ENCODE measurements around the gene RPS6KA2. TPM values are rescaled to one million over a fixed set of nuclear protein-coding genes. Genes with fewer than 3 reads are reported as not detected.
"Not testable (repeated sequence)": the region's sequence is repeated elsewhere in the genome, so short reads cannot be mapped to it uniquely, and the experiment has no call there.

Gene RPS6KA2
- polyA plus RNA-seq, 1 donor: 22.5 TPM

- DNase-seq (ENCODE audit: low read depth): no peak
These were observed 72.0 kb downstream of the RPS6KA2 start for GRCh38 chr6:166555086-166555485.

- no peak for DNase-seq (ENCODE audit: low read depth)
These were observed 72.7 kb downstream of the RPS6KA2 start for GRCh38 chr6:166554316-166554715.

GRCh38 chr6:166553563-166554271 lies 73.3 kb downstream of the RPS6KA2 start:
- DNase-seq (ENCODE audit: low read depth): no peak

- no peak for DNase-seq (ENCODE audit: low read depth)
These were observed 74.5 kb downstream of the RPS6KA2 start for GRCh38 chr6:166552600-166552999.

- no peak for DNase-seq (ENCODE audit: low read depth)
These were observed 75.1 kb downstream of the RPS6KA2 start for GRCh38 chr6:166551754-166552495.

GRCh38 chr6:166546653-166547052 lies 80.4 kb downstream of the RPS6KA2 start:
- no peak for DNase-seq (ENCODE audit: low read depth)

DNA sequence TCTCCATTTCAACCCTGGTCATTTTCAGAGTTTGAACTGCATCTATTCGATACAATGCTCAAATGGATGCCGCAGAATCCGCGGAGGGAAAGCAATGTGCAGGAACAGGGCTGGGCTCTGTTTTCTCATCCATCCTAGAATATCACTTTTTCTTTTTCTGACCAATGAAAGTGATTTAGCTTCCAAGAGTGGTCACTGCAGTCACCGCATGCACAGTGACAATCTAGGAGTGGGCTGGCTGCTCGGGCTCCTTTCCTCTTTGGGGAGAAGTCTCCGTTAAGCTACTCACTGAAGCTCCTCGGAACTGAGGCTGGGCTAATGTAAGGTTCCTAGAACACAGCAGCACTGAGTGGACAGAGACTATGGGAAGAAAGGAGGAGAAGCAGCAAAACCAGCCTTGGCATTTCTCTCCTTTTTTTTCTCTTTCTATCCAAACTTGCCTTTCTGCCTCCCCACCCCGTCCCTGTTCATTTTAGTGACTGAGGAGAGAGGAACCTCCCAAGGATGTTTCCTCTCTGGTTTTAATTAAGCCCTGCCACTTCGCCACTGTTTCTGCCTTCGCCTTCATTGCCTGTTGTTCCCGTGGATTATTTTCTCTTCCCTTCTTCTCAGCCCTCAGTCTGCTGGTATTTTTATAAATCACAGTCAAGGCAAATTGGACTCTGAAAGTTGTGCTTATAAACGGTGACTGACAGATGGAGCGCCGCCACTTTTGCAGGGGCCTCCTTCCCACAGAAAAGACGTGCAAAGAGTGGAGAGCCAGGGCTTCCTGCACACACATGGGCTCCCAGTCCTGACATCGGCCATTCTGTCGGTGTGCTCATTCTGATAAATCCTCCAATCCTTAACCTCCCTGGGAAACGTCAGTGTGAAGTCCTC lies 81.7 kb downstream of the RPS6KA2 start:
- no peak for DNase-seq (ENCODE audit: low read depth)

DNA sequence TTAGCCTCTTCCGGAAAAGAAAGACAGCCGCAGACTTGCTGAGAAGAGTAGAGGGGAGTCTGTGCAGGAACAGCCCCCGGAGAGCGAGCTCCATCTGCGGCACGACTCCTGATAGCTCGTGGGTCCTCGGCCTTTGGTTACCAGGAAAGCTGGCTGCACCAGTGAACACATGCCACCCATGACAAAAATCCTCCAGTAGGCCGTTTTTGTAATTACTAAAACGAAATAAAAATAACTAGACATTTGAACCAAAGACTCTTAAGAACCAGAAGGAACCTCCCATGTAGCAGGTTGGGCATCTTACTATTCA lies 82.8 kb downstream of the RPS6KA2 start:
- no peak for DNase-seq (ENCODE audit: low read depth)

DNA sequence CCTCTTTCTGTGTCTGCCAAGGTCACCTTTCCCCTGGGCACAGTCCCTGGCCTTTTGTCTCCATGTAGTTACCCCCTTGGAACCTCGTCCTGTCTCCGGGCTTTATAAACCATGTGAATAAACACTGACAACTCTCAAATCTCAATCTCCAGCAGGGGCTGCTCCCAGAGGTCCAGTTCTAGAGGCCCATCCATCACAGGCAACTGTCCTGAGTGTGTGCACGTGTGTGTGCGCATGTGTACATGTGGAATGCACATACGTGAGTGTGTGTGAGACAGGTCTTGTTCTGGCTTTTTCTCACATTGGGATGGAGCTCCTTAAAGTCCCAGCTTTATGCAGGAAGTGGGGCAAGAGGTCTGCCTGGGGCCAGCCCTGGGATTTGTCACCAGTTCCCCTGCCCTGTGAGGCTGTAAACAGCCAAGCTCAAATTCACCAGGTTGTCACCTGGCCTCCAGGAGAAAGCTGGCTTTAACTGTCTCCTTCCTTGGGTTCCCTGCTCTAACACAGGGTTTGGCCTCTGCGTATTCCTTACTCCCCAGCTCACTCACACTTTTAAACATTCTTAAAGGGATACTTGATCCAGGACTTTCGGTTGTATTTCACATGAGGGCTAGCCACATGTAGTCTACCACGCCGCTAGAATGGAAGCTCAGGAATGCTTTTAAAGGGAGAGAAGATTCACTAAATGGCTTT lies 83.3 kb downstream of the RPS6KA2 start:
- DNase-seq (ENCODE audit: low read depth): no peak

DNA sequence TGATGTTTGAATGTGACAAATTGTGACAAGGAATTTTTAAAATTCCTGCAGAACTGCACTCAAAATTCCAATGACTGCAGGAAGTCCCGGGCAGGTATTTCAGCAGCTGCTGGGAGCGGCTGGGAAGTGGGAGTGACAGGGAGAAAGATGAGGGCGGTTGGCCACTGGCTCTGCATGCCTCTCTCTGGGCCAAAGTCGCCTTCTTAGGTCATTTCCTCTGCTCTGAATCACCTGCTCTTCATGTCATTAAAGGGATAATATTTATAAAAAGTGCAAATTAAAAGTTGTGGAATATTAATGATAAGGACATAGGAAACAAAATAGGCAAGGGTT lies 84.5 kb downstream of the RPS6KA2 start:
- no peak for DNase-seq (ENCODE audit: low read depth)

GRCh38 chr6:166541876-166542579 lies 85.0 kb downstream of the RPS6KA2 start:
- DNase-seq (ENCODE audit: low read depth): no peak

DNA sequence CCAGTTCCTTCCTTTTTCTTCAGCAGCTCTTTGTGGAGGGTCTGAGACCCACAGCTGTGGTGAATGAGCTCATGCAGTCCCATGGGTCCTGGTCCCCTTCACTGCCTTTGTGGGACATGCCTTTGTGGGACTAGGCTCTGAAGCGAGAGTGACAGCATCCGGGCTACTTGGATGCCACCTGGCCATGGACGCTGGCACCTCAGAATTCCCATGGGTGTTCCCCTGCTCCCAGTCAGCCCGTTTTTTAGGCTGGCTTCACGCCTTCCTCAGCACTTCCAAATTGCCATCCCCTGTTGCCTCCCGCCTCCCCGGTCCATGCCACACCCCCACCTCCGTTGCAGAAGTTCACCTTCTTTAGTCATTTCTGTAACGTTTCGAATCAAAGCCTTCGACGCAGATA lies 85.7 kb downstream of the RPS6KA2 start:
- no peak for DNase-seq (ENCODE audit: low read depth)

DNA sequence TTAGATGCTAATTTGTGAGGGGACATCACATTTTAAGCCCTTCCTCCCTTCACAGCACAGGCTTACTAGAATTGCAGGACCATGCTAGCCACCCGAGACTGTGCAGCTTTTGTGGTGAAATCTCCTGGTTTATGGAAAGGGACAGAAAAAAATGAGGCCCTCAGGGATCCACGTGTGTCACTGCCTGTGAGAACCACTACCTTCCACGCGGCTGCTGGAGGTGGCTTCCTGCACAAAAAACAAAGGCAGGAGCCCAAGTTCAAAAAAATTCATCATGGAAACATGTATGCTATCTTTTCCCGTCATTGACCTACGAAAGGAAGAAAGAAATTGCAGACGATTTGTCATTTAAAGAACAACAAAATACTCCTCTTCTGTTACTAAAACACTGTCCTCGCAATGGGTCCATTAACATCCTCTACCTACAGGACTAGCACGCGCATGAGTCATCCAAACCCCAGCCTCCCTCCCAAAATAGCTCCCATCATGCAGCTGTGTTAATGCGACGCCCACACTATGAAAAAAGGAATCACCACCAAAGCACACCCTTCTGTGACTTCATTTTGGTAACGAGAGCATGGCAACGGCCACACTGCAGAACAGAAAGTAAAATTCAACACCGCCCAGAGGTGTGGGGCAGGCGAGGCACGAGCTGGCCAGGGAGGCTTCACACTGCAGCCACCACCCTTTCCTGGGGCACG lies 86.3 kb downstream of the RPS6KA2 start:
- no peak for DNase-seq (ENCODE audit: low read depth)

DNA sequence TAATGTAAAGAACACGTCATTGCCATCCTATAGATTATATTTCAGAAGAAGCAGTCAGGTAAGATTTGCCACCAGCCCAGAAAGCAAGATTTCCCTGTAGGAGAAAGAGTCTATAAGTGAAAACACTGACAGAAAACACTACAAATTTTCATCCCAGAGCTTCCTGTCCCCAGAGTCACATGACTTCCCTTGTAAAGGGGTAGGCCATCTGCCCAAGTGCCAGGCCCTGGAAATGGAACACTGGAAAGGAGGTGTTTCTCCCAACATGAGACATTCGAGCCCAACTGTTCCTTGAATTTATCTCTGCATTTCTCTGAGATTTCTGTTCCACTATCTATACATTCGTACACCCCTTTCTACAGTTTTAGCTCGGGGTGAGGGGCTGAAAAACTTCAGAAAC lies 87.5 kb downstream of the RPS6KA2 start:
- DNase-seq (ENCODE audit: low read depth): no peak

- DNase-seq (ENCODE audit: low read depth): not testable (repeated sequence)
These were observed 88.1 kb downstream of the RPS6KA2 start for GRCh38 chr6:166539011-166539385.

DNA sequence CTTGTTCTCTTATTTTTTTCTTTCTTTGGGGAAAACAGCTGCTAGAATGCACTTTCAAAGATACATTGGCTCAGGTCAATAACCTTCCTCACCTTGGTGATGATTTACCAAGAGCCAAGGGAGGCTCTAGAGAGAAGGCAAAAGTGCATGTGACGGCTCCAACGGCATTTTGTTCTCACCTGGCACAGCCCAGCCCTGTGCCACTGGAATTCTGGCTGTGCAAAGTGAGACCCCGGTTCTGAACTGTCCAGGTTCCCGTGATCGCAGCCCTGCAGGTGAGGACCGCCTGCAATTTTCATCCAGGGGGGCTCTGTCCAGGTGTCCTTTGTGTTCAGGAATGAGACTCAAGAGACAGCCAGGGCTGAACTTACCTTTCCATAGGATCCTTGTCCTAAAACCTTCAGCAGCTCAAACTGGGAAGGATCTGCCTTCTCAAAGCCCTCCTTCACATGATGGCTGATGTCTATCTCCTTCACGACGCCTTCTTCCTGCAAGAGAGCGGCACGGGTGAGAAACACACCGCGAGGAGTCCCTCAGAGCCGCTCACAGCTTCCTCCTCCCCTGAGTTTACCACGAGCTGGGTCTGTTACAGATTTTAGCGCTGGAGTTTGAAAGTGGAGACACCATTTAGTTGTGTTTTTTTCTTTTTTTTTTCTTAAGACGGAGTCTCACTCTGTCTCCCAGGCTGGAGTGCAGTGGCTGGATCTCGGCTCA lies 88.6 kb downstream of the RPS6KA2 start:
- no peak for DNase-seq (ENCODE audit: low read depth)

- no peak for DNase-seq (ENCODE audit: low read depth)
These were observed 92.2 kb downstream of the RPS6KA2 start for GRCh38 chr6:166534658-166535406.

DNA sequence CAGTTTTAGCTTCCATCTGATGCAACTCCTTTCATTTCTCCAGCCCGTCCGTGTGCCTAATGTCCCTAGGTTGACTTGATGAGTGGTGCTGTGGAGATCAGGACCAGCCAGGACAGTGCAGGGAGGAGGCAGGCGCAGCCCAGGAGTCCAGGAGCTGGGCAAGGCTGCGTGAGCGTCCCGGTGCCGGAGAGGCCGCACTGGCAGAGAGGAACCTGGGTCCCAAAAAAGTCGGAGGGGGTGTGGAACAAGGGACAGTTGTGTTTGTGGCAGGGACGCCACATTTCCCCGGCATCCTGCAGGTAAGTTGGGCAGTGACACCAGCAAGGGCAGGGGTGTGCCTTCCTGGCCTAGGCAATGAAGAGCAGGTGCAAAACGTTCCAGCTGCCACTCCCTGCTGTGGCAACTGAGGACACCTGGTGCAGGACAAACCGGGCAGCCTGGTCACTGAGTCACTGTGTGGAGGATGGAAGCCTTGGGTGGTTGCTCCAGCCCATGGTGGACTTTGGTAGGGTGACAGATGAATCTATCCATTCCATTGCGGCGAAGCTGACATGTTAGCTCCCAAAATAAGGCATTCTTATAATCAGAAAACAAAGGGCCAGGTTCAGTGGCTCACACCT lies 93.7 kb downstream of the RPS6KA2 start:
- no peak for DNase-seq (ENCODE audit: low read depth)

GRCh38 chr6:166532302-166532701 lies 94.7 kb downstream of the RPS6KA2 start:
- DNase-seq (ENCODE audit: low read depth): no peak

Data from forelimb muscle (tissue), 1 donor.